Endothelial cell of umbilical vein (primary cell): ENCODE measurements around the gene VANGL1. TPM values are rescaled to one million over a fixed set of nuclear protein-coding genes. Genes with fewer than 3 reads are reported as not detected.

Experiments
- BruUV-seq: library from RNA; stranded (reverse); fragments of 400-500 nt; replicated peaks from 2 replicates; lab custom pipeline; 2021; lab: Mats Ljungman, UMichigan
- CTCF ChIA-PET: fragments of 300-600, 350-600 bp; sonication (Branson Sonifier 250); formaldehyde crosslinking; loops from one replicate; lab custom pipeline; 2021; ENCODE audit warnings: antibody characterized with exemption, inconsistent platforms; lab: Charles Lee
- POLR2A ChIA-PET: fragments of 300-600, 350-600 bp; sonication (Branson Sonifier 250); formaldehyde crosslinking; loops from one replicate; lab custom pipeline; 2021; ENCODE audit warnings: antibody characterized with exemption, inconsistent platforms; lab: Charles Lee
- DNase-seq: peaks from one replicate; pipeline ENCODE4 v3.0.0-alpha.2; 2011; ENCODE audit warnings: low read depth, low spot score
- FAIRE-seq: peaks from 2 replicates; lab custom pipeline; 2011; peaks lifted over from hg19 to GRCh38; lab: Jason Lieb, UNC
- H2AFZ ChIP-seq: 2 replicates; pipeline ENCODE4 v1.6.0; 2012; ENCODE audit warnings: low read depth, low read length, control low read depth, inconsistent platforms
- H3K27ac ChIP-seq: 2 replicates; pipeline ENCODE4 v1.5.1; 2011; ENCODE audit warnings: low read depth, mild to moderate bottlenecking, control low read depth, low read length, moderate library complexity; ENCODE audit not compliant: insufficient read depth
- H3K27me3 ChIP-seq, 2 experiments: 2 replicates each; pipeline versions ENCODE4 v1.6.0 to v1.6.1; 2011; ENCODE audit warnings: low read length in 2 of 2, mixed read lengths in 1 of 2; ENCODE audit not compliant: control insufficient read depth in 2 of 2, insufficient read depth in 2 of 2
- H3K36me3 ChIP-seq, 2 experiments: 2 replicates in 1 of 2; 3 replicates in 1 of 2; pipeline ENCODE4 v1.5.1; 2011; ENCODE audit warnings: low read length in 2 of 2, mild to moderate bottlenecking in 1 of 2, moderate library complexity in 1 of 2; ENCODE audit not compliant: control insufficient read depth in 2 of 2, insufficient read depth in 2 of 2; ENCODE audit errors: extremely low read depth in 1 of 2
- H3K4me1 ChIP-seq: 3 replicates; pipeline ENCODE4 v1.5.1; 2011; ENCODE audit warnings: mild to moderate bottlenecking, low read length; ENCODE audit not compliant: control insufficient read depth, insufficient read depth; ENCODE audit errors: extremely low read depth
- H3K4me2 ChIP-seq: 2 replicates; pipeline ENCODE4 v1.6.1; 2011; ENCODE audit warnings: low read length, control low read depth, mixed read lengths; ENCODE audit not compliant: insufficient read depth
- H3K4me3 ChIP-seq, 3 experiments: fragments of 200-600 bp in 1 of 3; sonication (generic), shearing (Covaris generic) in 1 of 3; replicated peaks in 1 of 3; 2 replicates each; pipeline ENCODE4 v1.5.1; 2011 to 2016; ENCODE audit warnings: control low read depth in 3 of 3, low read length in 3 of 3, mild to moderate bottlenecking in 2 of 3, inconsistent platforms in 1 of 3, low read depth in 1 of 3, moderate library complexity in 1 of 3; ENCODE audit not compliant: insufficient read depth in 1 of 3
- H3K79me2 ChIP-seq: 2 replicates; pipeline ENCODE4 v1.6.0; 2012; ENCODE audit warnings: low read length, inconsistent platforms; ENCODE audit not compliant: control insufficient read depth, insufficient read depth
- H3K9ac ChIP-seq: replicated peaks from 2 replicates; pipeline ENCODE3; 2011; ENCODE audit warnings: low read length, control low read depth; ENCODE audit not compliant: insufficient read depth; ENCODE audit errors: extremely low read depth
- H3K9me1 ChIP-seq: replicated peaks from 3 replicates; pipeline ENCODE4 v1.6.0; 2011; ENCODE audit warnings: mild to moderate bottlenecking, low read length; ENCODE audit not compliant: control insufficient read depth, insufficient read depth; ENCODE audit errors: extremely low read depth
- H3K9me3 ChIP-seq: replicated peaks from 2 replicates; pipeline ENCODE4 v1.5.1; 2012; ENCODE audit warnings: low read length, inconsistent platforms; ENCODE audit not compliant: control insufficient read depth, insufficient read depth
- H4K20me1 ChIP-seq: replicated peaks from 2 replicates; pipeline ENCODE3; 2011; ENCODE audit warnings: mild to moderate bottlenecking, low read length; ENCODE audit not compliant: control insufficient read depth, insufficient read depth; ENCODE audit errors: extremely low read depth
- GATA2 ChIP-seq: IDR thresholded peaks from 2 replicates; pipeline ENCODE4 v1.7.0; 2011; ENCODE audit warnings: low read depth, mild to moderate bottlenecking, moderate library complexity, mixed read lengths, low read length; ENCODE audit not compliant: insufficient read length, insufficient read depth
- POLR2AphosphoS5 ChIP-seq: IDR thresholded peaks from 2 replicates; pipeline ENCODE4 v1.6.1; 2012; ENCODE audit warnings: low read depth, mild to moderate bottlenecking, control low read depth, low read length, moderate library complexity; ENCODE audit not compliant: insufficient read depth
- dilution Hi-C: fragments of 300-500 bp; cut with MboI; formaldehyde crosslinking; loops from one replicate; pipeline ENCODE4 v1.15.0; 2019; ENCODE audit warnings: low sequenced_read_pairs; ENCODE audit not compliant: extremely low pct_ligation_motif_present
- intact Hi-C: fragments of 100-400 bp; cut with micrococcal nuclease; formaldehyde crosslinking; loops from one replicate; pipeline ENCODE4 v1.10.0; 2022
- polyA plus RNA-seq, 4 experiments: library from polyadenylated mRNA; depleted of rRNA in 3 of 4; stranded (reverse) in 3 of 4; unstranded in 1 of 4; fragments of >200 nt; gene quantifications; 2 replicates each; pipeline versions ENCODE4 v1.2.1 to v1.2.3, GENCODE V29; 2011 to 2012; ENCODE audit warnings: missing spikeins in 1 of 4
- total RNA-seq: library from RNA; stranded (reverse); gene quantifications from 2 replicates; pipeline ENCODE4 v1.2.3, GENCODE V29; 2021
- TF ChIP-seq, protein P1 (sequence below), 2 donors: IDR thresholded peaks; 1 replicate in 1 of 2; 2 replicates in 1 of 2; pipeline ENCODE4 v1.5.1; 2011; ENCODE audit warnings: low read length in 2 of 2, mild to moderate bottlenecking in 2 of 2, moderate library complexity in 2 of 2, control low read depth in 1 of 2, inconsistent platforms in 1 of 2, low read depth in 1 of 2; ENCODE audit not compliant: insufficient read depth in 1 of 2; ENCODE audit errors: extremely low read depth in 1 of 2

Gene VANGL1
- total and polyA plus RNA-seq, 2 donors (not counting 3 experiments of a cell fraction or from before 2014, with no cell fraction given), result 15.0 to 24.8 TPM

DNA sequence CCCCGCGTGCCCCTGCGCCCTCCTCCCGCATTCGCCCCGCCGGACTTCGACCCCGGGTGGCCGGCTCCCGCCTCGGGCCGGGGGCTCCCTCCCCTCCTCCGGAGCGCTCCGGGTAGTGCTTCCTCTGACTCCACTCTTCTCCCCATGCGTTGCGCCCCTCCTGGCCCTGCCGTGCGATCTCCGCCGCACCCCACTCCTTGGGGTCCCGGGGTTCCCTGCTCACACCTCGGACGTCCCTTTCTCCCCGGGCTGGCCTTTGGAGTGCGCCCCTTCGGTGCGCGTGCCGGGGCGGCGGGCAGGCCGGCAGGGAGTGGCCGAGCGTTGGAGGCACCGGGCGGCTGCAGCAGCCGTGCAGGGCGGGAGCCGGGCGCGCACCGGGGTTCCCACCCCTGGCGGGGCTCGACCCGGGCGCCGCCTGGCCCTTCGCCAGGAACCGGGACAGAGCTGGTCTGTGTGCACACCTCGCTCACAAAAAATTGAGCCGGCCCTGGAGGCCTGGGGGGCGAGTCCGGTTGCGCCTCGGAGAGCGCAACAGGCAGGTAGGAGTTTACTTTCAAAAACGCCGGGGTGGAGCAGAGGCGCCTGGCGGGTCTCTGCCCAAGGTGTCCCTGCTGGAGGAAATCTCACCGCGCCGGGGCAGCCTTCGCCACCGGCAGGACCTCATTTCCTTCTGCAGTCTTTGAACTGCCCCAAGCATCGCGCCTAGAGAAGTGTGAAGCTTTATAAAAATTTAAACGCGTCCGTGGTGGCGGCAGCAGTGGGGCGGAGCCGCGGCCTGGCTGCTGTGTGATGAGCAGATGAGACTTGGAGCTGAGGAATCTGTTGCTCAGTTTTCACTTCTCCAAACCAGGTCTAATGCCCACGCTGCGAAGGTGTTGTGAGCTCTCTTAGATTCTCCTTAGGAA, 650 bp downstream of the VANGL1 start:
- peak; percentile 72 for FAIRE-seq
- no TSS peak for BruUV-seq
- H3K9me3 ChIP-seq, result no peaks in the 10 kb centered on the region

More for the DNA sequence above, 650 bp downstream of the VANGL1 start:
- H3K36me3 ChIP-seq, result no peaks in the 10 kb centered on the region
- peak; percentile 46 for DNase-seq
- no peaks in the 10 kb centered on the region for H3K9me1 ChIP-seq
- peak overlapping the region; percentile 71 for H2AFZ ChIP-seq
- H3K4me2 ChIP-seq, result peak overlapping the region; percentile 96
- peaks cover 0 to 6% of the 10 kb centered on the region in 2 experiments for H3K27me3 ChIP-seq
- ChIA-PET CTCF (interaction anchor here (0.8 to 5.6 kb wide), 10 partner anchors 11 to 122 kb away, joined by 3 to 46 read pairs (median 3); no protein-coding TSS in a partner anchor), POLR2A (interaction anchor here (0.8 to 1.5 kb wide), 2 partner anchors 12 to 27 kb away, joined by 3 to 5 read pairs; no protein-coding TSS in a partner anchor)
- peak overlapping the region; percentile 54 to 86 (median 71) for H3K4me3 ChIP-seq
- H3K79me2 ChIP-seq, result peaks cover 44% of the 10 kb centered on the region
- H4K20me1 ChIP-seq, result no peaks in the 10 kb centered on the region
- H3K4me1 ChIP-seq, result peaks cover 16% of the 10 kb centered on the region
- H3K27ac ChIP-seq, result peak overlapping the region; percentile 37
- intact Hi-C loops, result loop anchor here (5.0 to 10.0 kb wide), 3 partner anchors 50 to 342 kb away; no protein-coding TSS in a partner anchor
- peak overlapping the region; percentile 63 for H3K9ac ChIP-seq
- TF ChIP-seq GATA2 (no peak), POLR2AphosphoS5 (peak; percentile 5)
- TF ChIP-seq, protein P1, sequence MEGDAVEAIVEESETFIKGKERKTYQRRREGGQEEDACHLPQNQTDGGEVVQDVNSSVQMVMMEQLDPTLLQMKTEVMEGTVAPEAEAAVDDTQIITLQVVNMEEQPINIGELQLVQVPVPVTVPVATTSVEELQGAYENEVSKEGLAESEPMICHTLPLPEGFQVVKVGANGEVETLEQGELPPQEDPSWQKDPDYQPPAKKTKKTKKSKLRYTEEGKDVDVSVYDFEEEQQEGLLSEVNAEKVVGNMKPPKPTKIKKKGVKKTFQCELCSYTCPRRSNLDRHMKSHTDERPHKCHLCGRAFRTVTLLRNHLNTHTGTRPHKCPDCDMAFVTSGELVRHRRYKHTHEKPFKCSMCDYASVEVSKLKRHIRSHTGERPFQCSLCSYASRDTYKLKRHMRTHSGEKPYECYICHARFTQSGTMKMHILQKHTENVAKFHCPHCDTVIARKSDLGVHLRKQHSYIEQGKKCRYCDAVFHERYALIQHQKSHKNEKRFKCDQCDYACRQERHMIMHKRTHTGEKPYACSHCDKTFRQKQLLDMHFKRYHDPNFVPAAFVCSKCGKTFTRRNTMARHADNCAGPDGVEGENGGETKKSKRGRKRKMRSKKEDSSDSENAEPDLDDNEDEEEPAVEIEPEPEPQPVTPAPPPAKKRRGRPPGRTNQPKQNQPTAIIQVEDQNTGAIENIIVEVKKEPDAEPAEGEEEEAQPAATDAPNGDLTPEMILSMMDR (IDR thresholded peaks at IDR 0.05; ENCODE audit: extremely low read depth in 1 of 2, insufficient read depth in 1 of 2, low read depth in 1 of 2, low read length in 2 of 2), result no peak
- dilution Hi-C loops, result no loop called here
